Measurements from ENCODE around the gene GPC6.

The GPC6 gene

GRCh38 chr13:94344126-94344818 is 1117.7 kb downstream of the GPC6 start:
- DNase-seq, result no peak

GRCh38 chr13:94345374-94346195 is 1119.0 kb downstream of the GPC6 start:
- DNase-seq, result no peak

GRCh38 chr13:94346261-94347019 is 1119.8 kb downstream of the GPC6 start:
- DNase-seq, result no peak

- DNase-seq, result no peak
Observed at GRCh38 chr13:94351292-94351990, 1124.8 kb downstream of the GPC6 start.

GRCh38 chr13:94352057-94352456 is 1125.5 kb downstream of the GPC6 start:
- DNase-seq, result no peak

- no peak for DNase-seq
Observed at GRCh38 chr13:94353167-94353710, 1126.6 kb downstream of the GPC6 start.

GRCh38 chr13:94359875-94360274 is 1133.3 kb downstream of the GPC6 start:
- DNase-seq, result no peak

- DNase-seq, result peak; percentile 62 to 73
Observed at GRCh38 chr13:94362411-94362909, 1135.9 kb downstream of the GPC6 start.

- no peak for DNase-seq
Observed at GRCh38 chr13:94366677-94367076, 1140.1 kb downstream of the GPC6 start.

- no peak for DNase-seq
Observed at GRCh38 chr13:94369972-94370436, 1143.4 kb downstream of the GPC6 start.

GRCh38 chr13:94371855-94372254 is 1145.2 kb downstream of the GPC6 start:
- no peak for DNase-seq

- DNase-seq, result no peak
Observed at GRCh38 chr13:94382517-94382916, 1155.9 kb downstream of the GPC6 start.

GRCh38 chr13:94382960-94383359 is 1156.4 kb downstream of the GPC6 start:
- DNase-seq, result no peak

GRCh38 chr13:94384231-94384905 is 1157.8 kb downstream of the GPC6 start:
- DNase-seq, result no peak

GRCh38 chr13:94387047-94387446 is 1160.4 kb downstream of the GPC6 start:
- DNase-seq, result no peak

- no peak for DNase-seq
Observed at GRCh38 chr13:94389604-94390351, 1163.2 kb downstream of the GPC6 start.

GRCh38 chr13:94390881-94391280 is 1164.3 kb downstream of the GPC6 start:
- DNase-seq, result no peak

GRCh38 chr13:94394723-94395122 is 1168.1 kb downstream of the GPC6 start:
- DNase-seq, result no peak

GRCh38 chr13:94395860-94396259 is 1169.3 kb downstream of the GPC6 start:
- DNase-seq, result no peak

GRCh38 chr13:94399812-94400211 is 1173.2 kb downstream of the GPC6 start:
- DNase-seq, result no peak

GRCh38 chr13:94400874-94401273 is 1174.3 kb downstream of the GPC6 start:
- DNase-seq, result no peak

Measured in activated CD4-positive, alpha-beta T cell treated with anti-CD3 and anti-CD28 coated beads for 4 hours (primary cell).